Activated CD8-positive, alpha-beta T cell treated with anti-CD3 and anti-CD28 coated beads for 36 hours (primary cell): ENCODE data around the gene HNRNPC. TPM values are rescaled to one million over a fixed set of nuclear protein-coding genes. Genes with fewer than 3 reads are reported as not detected.

ENCODE experiments used
- ATAC-seq: fragments of 200-7000 bp; cut with Tn5 transposase; one replicate; pipeline ENCODE4 v1.10.0; 2021; ENCODE audit warnings: mild to moderate bottlenecking, moderate library complexity
- CTCF ChIA-PET: fragments of 350-600 bp; sonication (Branson Sonifier 250); formaldehyde crosslinking; loops from one replicate; lab custom pipeline; 2021; ENCODE audit warnings: antibody characterized with exemption; lab: Charles Lee
- POLR2A ChIA-PET: fragments of 350-600 bp; sonication (Branson Sonifier 250); formaldehyde crosslinking; loops from one replicate; lab custom pipeline; 2021; ENCODE audit warnings: antibody characterized with exemption; lab: Charles Lee
- DNase-seq: peaks from one replicate; pipeline ENCODE4 v3.0.0-alpha.2; 2020
- H3K27ac Mint-ChIP-seq: one replicate; pipeline ENCODE4 v1.8.0; 2021; ENCODE audit warnings: mild to moderate bottlenecking, mixed read lengths
- H3K27me3 Mint-ChIP-seq: one replicate; pipeline ENCODE4 v1.8.0; 2021; ENCODE audit warnings: mixed read lengths
- H3K36me3 Mint-ChIP-seq: one replicate; pipeline ENCODE4 v1.8.0; 2021; ENCODE audit warnings: low read depth, mixed read lengths
- H3K4me1 Mint-ChIP-seq: one replicate; pipeline ENCODE4 v1.8.0; 2021; ENCODE audit warnings: low read depth, mixed read lengths
- H3K4me3 Mint-ChIP-seq: one replicate; pipeline ENCODE4 v1.8.0; 2021; ENCODE audit warnings: mild to moderate bottlenecking, moderate library complexity, mixed read lengths
- H3K9me3 Mint-ChIP-seq: one replicate; pipeline ENCODE4 v1.8.0; 2021; ENCODE audit warnings: mixed read lengths
- CTCF ChIP-seq: fragments of 200-600 bp; IDR thresholded peaks from one replicate; pipeline ENCODE4 v1.8.0; 2022; ENCODE audit warnings: antibody characterized with exemption, mild to moderate bottlenecking
- intact Hi-C: fragments of 100-400 bp; cut with micrococcal nuclease; formaldehyde crosslinking; loops from one replicate; pipeline ENCODE4 v1.10.0; 2022
- total RNA-seq, 2 experiments: library from RNA; stranded (reverse); gene quantifications; one replicate each; pipeline ENCODE4 v1.2.3, GENCODE V29; 2021

Gene HNRNPC
- total RNA-seq, 2 experiments from 2014 or later: 1,078 to 1,115 TPM

- no peak overlapping the region for H3K27ac Mint-ChIP-seq
- CTCF ChIA-PET: interaction anchor here (1.6 kb wide), 1 partner anchor 26 kb away, joined by 4 read pairs; no protein-coding TSS in a partner anchor
- POLR2A ChIA-PET: no interaction called here
- ATAC-seq (no peak), DNase-seq (no peak)
- no peaks in the 10 kb centered on the region for H3K9me3 Mint-ChIP-seq
- no peaks in the 10 kb centered on the region for H3K36me3 Mint-ChIP-seq
- H3K4me1 Mint-ChIP-seq: no peaks in the 10 kb centered on the region
- no peak for TF ChIP-seq CTCF
- no peak overlapping the region for H3K4me3 Mint-ChIP-seq
- intact Hi-C loops: no loop called here
- peaks cover 7% of the 10 kb centered on the region for H3K27me3 Mint-ChIP-seq
Measured at GRCh38 chr14:21162081-21162480, 107.2 kb downstream of the HNRNPC start.

GRCh38 chr14:21160061-21160610, 109.1 kb downstream of the HNRNPC start:
- Mint-ChIP-seq H3K9me3 (no peaks in the 10 kb centered on the region), H3K36me3 (no peaks in the 10 kb centered on the region), H3K27me3 (peaks cover 8% of the 10 kb centered on the region), H3K4me1 (no peaks in the 10 kb centered on the region), H3K27ac (no peak overlapping the region), H3K4me3 (no peak overlapping the region)
- TF ChIP-seq CTCF: no peak
- intact Hi-C loops: no loop called here
- CTCF ChIA-PET: no interaction called here
- ATAC-seq (no peak), DNase-seq (no peak)
- POLR2A ChIA-PET: no interaction called here

Other genes starting within 250 kb of the HNRNPC start
- 1 to 10 TPM; 4.3 to 5.3 TPM for gene NDRG2, start 244.4 kb downstream of the HNRNPC start, total RNA-seq
- gene TPPP2, start 239.2 kb downstream of the HNRNPC start, total RNA-seq: not detected
- not detected for gene RNASE13, start 234.6 kb downstream of the HNRNPC start, total RNA-seq
- gene RNASE7, start 227.1 kb downstream of the HNRNPC start, total RNA-seq: not detected
- gene RNASE8, start 211.6 kb downstream of the HNRNPC start, total RNA-seq: not detected
- gene ARHGEF40, start 199.1 kb downstream of the HNRNPC start, total RNA-seq: under 1 TPM; 0.18 to 0.23 TPM
- gene ZNF219, start 170.8 kb downstream of the HNRNPC start, total RNA-seq: 1 to 10 TPM; 7.2 to 8.2 TPM
- not detected for gene TMEM253, start 168.4 kb downstream of the HNRNPC start, total RNA-seq
- gene OR5AU1, start 113.4 kb downstream of the HNRNPC start, total RNA-seq: under 1 TPM in 1 of 2 experiments, not detected in 1; 0.07 TPM
- gene RPGRIP1, start 10.6 kb upstream of the HNRNPC start, total RNA-seq: not detected
- gene SUPT16H, start 114.6 kb upstream of the HNRNPC start, total RNA-seq: 100 to 1,000 TPM; 171 to 173 TPM
- gene CHD8, start 186.7 kb upstream of the HNRNPC start, total RNA-seq: 10 to 100 TPM; 82.3 to 85.3 TPM
- 10 to 100 TPM; 18.2 to 19.8 TPM for gene RAB2B, start 207.5 kb upstream of the HNRNPC start, total RNA-seq
- 10 to 100 TPM; 65.2 to 65.8 TPM for gene TOX4, start 207.8 kb upstream of the HNRNPC start, total RNA-seq
- gene METTL3, start 241.9 kb upstream of the HNRNPC start, total RNA-seq: 10 to 100 TPM; 66.7 to 70.8 TPM